ENCODE data around the gene TP53AIP1.

GRCh38 chr11:128933481-128934178, 9.0 kb downstream of the TP53AIP1 start:
- no peak for TF ChIP-seq CTCF (IDR thresholded peaks at IDR 0.05; ENCODE audit: poor library complexity)
- no peak for TF ChIP-seq EZH2 (IDR thresholded peaks at IDR 0.05; ENCODE audit: borderline replicate concordance)
- TF ChIP-seq EZH2phosphoT487 (IDR thresholded peaks at IDR 0.05; ENCODE audit: low read depth, severe bottlenecking, unreplicated experiment) = no peak

Data from hepatocyte (in vitro differentiated cells).